ENCODE data around the gene CENPF.
"Not testable (repeated sequence)": the region's sequence is repeated elsewhere in the genome, so short reads cannot be mapped to it uniquely, and the experiment has no call there.

The CENPF gene

DNA sequence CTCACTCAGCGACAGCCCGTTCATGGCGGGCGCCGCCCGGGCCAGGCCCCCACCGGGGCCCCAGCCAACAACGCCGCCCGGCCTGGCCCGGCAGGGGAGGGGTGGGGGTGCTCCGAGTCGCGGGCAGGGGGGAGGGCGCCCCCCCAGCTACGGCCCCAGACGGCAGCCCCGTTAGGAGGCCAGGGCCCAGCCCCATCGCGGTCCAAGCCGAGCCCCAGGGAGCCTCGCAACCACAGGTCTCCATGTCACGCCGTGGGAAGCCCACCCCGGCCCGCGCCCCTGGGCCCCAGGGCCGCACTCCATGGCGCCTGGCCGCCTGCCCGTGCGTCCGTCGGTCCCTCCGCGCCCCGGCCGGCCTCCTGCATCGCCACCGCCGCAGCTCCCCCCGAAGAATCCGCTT, 5.8 kb downstream of the CENPF start:
- not testable (repeated sequence) for DNase-seq (ENCODE audit: low read depth, low spot score); H3K4me3 ChIP-seq (ENCODE audit: low read length)

DNA sequence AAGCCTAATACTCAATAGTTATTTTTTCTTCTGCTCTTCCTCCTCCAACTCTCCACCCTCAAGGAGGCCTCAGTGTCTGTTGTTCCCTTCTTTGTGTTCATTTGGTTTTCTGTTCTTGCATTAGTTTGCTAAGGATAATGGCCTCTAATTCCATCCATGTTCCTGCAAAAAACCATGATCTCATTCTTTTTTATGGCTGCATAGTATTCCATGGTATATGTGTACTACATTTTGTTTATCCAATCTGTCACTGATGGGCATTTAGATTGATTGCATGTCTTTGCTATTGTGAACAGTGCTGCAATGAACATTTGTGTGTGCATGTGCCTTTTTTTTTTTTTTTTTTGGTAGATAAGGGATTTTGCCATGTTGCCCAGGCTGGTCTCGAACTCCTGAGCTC, 6.7 kb downstream of the CENPF start:
- H3K4me3 ChIP-seq (ENCODE audit: low read length): no peak overlapping the region
- DNase-seq (ENCODE audit: low read depth, low spot score): no peak

DNA sequence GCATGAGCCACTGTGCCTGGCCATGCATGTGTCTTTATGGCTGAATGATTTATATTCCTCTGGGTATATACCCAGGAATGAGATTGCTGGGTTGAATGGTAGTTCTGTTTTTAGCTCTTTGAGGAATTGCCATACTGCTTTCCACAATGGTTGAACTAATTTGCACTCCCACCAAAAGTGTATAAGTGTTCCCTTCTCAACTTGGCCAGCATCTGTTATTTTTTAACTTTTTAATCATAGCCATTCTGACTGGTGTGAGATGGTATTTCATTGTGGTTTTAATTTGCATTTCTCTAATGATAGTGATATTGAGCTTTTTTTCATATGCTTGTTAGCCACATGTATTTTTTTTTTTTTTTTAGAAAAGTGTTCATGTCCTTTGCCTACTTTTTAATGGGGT, 7.1 kb downstream of the CENPF start:
- H3K4me3 ChIP-seq (ENCODE audit: low read length); DNase-seq (ENCODE audit: low read depth, low spot score): not testable (repeated sequence)

DNA sequence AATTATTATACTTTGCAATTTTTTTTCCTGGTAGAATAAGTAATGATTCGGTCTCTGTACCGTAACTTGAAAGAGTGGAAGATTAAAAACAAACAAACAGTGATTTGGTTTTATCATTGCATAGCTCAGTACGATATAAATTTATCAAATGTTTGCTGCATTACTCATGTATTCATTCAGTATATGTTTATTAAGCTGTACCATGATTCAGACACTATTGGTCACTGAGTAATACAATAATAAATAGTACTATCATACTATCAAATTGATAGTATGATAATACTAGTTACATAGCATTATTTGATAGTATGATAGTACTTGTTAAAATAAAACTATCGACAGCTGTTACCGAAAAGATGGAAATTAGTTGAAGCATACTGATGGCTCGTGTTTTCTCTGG, 12.1 kb downstream of the CENPF start:
- no peak for DNase-seq (ENCODE audit: low read depth, low spot score)
- H3K4me3 ChIP-seq (ENCODE audit: low read length): no peak overlapping the region

DNA sequence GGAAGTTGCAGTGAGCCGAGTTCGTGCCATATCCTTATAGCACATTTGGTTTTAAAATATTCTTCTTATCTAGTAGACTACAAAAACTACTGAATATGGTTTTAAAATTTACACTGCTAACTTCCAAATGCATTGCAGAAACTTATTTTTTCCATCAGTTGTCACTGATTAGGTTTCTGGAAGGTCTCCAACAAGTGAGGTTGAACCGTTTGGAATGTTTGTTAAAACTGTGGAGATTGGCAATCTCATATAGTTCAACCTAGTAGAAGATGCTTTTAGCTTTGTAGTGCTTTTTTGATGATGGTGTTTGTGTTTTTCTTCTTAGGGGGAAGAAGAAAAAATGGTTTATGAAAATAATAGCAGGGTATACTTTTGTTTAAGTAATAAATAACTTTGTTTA, 12.9 kb downstream of the CENPF start:
- no peak for DNase-seq (ENCODE audit: low read depth, low spot score)
- no peak overlapping the region for H3K4me3 ChIP-seq (ENCODE audit: low read length)

DNA sequence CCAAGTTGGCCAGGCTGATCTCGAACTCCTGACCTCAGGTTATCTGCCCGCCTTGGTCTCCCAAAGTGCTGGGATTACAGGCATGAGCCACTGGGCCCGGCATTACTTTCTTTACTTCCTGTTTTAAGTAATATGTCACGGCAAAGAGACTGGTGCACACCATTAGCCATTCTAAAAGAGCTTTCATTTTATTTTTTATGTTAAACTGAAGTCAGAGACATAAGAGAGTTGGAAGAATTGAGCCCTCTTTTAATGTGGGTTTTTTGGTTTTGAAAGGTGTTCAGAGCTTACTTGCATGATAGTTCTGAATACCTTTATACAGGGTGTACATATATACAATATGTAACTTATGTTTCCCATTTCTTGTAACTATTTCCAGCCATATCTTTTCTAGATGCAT, 14.3 kb downstream of the CENPF start:
- no peak overlapping the region for H3K4me3 ChIP-seq (ENCODE audit: low read length)
- peak; percentile 72 for DNase-seq (ENCODE audit: low read depth, low spot score)

DNA sequence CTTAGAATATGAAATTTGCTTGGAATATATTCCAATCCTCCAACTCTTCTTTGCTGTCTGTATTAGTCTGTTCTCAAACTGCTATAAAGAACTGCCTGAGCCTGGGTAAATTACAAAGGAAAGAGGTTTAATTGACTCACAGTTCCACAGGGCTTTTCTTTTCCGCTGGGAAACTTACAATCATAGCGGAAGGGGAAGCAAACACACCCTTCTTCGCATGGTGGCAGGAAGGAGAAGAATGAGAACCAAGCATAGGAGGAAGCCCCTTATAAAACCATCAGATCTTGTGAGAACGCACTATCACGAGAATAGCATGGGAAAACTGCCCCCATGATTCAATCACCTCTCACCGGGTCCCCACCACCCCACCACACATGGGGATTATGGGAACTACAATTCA, 14.8 kb downstream of the CENPF start:
- no peak overlapping the region for H3K4me3 ChIP-seq (ENCODE audit: low read length)
- DNase-seq (ENCODE audit: low read depth, low spot score): no peak

DNA sequence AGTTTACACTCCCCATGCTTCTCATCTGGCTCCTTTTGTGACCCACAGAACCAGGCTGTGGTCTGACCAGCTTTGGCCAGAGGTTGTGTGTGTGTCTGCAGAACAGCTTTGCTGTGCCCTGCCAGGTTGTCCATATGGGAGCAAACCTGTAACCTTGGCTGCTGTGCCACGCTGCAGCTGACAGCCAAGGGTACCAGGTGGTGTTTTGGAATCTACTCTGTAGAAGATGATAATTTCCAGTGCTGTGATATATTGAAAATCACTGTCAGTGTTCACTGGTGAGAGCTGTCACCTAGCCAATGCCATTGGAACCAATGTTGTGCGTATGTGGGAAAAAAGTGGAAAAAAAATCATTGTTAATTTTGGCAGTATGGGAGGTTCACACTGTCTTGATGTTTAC, 18.2 kb downstream of the CENPF start:
- no peak overlapping the region for H3K4me3 ChIP-seq (ENCODE audit: low read length)
- DNase-seq (ENCODE audit: low read depth, low spot score): no peak

DNA sequence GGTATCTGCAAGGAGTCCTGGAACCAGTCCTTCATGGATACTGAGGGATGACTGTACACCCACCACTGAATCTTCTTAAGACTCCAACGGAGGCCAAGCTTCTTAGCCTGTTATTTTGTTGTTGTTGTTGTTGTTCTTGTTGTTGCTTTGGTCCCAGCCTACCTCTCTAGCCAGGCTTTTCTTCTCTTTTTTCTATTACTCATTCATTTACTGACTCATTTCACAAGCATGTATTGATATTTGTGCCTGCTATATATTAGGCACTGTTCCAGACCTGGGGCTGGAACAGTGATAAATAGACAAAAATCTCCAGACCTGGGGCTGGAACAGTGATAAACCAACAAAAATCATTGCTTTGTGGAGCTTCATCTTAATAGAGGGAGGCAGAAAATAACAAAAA, 20.4 kb downstream of the CENPF start:
- DNase-seq (ENCODE audit: low read depth, low spot score): no peak
- H3K4me3 ChIP-seq (ENCODE audit: low read length): no peak overlapping the region

DNA sequence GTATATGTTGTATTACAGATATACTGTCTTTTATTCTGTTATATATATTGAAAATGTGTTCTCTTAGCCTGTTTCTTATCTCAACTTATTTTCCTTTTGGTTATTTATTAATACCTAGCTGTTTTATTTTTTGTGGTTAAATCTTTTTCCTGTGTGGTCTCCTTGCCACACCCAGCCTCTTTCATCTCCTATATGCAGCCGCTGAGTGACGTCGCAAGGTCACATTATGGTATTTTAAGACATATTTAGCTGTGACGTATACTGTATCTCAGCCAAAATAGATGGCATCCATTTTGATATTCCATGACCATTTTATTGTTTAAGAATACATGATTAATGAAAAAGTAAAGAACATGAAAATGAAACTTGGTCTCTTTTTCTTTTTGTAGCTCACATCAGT, 29.1 kb downstream of the CENPF start:
- peak; percentile 65 for DNase-seq (ENCODE audit: low read depth, low spot score)
- H3K4me3 ChIP-seq (ENCODE audit: low read length): no peak overlapping the region

DNA sequence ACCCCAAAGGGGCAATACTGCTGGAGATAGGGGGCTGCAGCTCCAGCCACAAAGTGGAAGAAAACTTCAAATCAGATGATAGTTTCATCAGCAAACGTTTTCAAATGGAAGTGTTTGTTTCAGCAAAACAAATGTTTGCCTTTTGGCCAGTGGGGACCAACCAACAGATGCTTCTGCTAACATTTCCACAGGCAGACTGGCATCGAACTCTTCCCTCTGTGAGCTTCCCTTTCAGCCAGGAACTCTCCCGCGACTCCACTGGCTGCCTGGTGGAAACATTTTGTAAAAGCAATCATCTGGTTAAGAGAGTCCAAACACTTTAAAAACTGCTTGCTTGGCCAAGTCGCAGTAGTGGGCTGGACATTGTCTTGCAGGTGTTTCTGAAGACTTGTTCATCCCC, 30.7 kb downstream of the CENPF start:
- no peak overlapping the region for H3K4me3 ChIP-seq (ENCODE audit: low read length)
- no peak for DNase-seq (ENCODE audit: low read depth, low spot score)

DNA sequence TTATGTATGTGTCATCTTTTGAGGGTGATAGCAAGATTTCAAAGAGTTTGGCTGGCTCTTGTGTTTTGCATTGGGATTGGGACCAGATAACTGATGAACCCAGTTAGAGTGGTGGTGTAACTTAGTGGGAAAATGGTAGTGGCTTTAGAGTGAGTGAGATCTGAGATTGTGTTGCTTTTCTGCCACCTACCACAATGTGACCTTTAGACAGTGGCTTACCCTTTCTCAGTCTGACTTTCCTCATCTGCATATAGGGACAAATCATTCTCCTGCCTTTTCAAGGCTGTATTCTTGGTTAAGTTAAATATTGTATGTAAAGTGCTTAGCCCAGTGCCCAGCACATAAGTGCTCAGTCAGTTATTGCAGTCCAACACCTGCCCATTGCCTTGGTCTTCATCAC, 31.3 kb downstream of the CENPF start:
- no peak overlapping the region for H3K4me3 ChIP-seq (ENCODE audit: low read length)
- DNase-seq (ENCODE audit: low read depth, low spot score): no peak

DNA sequence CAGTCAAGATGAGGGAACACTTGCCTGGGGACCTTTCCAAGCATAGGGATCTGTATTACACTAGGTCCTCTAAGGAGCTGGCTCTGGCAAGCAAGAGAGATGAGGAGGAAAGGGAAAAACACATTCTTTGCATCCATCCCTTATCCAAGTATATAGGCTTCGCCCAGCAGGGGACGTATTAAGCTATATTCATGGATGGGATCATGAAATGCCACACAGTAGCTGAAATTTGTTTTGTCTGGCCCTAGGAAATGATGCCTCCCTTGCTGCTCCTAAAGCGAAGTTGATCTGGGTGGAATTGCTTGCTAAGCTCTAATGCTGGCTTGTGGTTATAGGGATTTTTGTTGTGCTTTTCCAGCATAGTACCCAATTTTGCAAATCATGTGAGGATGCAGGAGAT, 32.1 kb downstream of the CENPF start:
- H3K4me3 ChIP-seq (ENCODE audit: low read length): no peak overlapping the region
- DNase-seq (ENCODE audit: low read depth, low spot score): no peak

DNA sequence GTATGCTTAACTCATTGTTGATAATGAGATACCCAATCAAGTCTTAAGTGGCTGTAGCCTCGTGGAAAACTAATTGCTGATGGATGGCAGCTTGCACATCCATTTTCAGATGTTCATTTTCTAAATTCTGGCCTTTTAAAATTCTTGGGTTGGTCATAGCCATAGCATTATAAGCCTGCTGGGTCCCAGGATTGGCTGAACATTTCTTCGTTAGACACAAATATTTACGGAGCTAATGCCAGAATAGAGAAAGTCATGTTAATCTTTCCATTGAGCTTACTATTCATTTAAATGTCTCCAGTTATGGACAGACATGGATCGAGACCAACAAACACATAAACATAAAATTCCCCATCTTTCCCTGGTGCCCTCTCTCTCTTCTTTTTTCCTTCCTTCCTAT, 32.5 kb downstream of the CENPF start:
- DNase-seq (ENCODE audit: low read depth, low spot score): no peak
- no peak overlapping the region for H3K4me3 ChIP-seq (ENCODE audit: low read length)

DNA sequence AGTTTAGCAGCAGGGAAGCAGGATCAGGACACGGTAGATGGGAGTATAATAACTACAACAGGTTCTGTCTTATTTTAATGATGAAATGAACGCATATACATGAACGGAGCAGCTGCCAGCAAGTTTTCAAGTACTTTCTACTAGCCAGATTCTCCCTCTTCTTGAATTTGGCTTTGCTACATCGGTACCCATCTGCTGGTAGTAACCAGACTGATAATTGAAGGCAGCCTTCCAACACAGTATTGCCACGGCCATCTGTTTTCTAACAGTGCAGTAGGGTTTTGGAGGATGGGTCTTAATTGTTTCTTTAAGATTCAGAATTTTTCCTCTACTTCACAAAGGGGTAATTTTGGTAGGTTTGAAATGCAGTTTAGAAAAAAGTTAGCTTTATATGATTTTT, 33.4 kb downstream of the CENPF start:
- no peak overlapping the region for H3K4me3 ChIP-seq (ENCODE audit: low read length)
- no peak for DNase-seq (ENCODE audit: low read depth, low spot score)

DNA sequence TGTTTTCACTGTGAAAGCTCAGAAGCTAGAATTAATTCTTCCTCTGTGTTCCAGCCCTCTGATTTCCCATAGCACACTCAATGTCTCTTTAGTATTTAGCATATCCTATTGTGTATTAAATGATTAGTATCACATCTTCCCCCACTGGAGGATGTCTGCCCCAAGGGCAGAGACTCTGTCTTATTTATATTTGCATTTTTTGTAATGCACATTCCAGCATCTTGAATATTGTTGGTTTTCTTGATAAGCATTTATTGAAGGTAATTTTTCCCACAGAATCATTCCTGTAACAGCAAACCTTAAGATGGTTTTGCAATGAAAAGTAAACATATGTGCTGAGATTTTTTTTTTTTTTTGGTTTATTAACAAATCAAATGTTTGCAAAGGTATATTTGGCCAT, 34.1 kb downstream of the CENPF start:
- no peak for DNase-seq (ENCODE audit: low read depth, low spot score)
- H3K4me3 ChIP-seq (ENCODE audit: low read length): no peak overlapping the region

DNA sequence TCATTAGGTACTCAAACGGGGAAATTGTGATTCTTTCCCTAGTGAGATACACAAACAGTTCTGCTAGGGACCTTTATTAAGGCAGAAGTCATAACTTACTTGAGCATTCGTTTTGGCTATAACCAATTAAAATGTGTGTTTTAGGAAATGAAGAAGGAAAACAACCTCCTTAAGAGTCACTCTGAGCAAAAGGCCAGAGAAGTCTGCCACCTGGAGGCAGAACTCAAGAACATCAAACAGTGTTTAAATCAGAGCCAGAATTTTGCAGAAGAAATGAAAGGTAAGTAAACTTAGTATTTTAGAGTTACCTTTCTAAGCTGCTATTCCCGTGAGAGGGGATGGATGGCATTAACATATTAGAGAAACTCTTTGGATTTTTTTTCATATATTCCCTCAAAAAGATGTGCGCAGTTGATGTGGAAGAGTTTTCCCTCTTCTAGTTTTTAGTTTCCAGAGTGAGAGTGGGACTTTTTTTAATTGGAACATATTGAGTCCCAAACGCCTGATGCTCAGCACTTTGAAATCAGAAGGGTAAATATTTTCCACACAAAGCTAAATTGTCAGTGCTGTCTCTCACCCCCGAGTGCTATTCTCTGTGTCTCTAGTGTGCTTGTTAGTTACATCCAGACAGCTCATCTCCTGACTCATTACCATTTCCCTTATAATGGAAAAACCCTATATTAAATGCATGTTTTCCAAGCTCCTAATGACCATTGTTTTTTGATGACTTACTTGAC, 34.9 kb downstream of the CENPF start:
- H3K4me3 ChIP-seq (ENCODE audit: low read length): no peak overlapping the region
- peak; percentile 37 for DNase-seq (ENCODE audit: low read depth, low spot score)

DNA sequence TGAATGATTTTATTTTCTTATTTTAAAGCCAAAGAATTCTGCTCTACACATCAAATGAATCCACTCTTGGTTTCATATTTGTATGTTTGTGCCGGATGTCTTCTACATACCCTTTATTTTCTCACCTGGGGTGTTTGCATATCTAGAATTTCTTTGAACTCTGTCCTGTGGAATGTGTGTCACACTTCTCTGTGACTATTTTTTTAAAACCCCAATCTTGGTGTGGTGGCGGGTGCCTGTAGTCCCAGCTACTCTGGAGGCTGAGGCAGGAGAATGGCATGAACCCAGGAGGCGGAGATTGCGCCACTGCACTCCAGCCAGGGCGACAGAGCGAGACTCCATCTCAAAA, 35.4 kb downstream of the CENPF start:
- no peak overlapping the region for H3K4me3 ChIP-seq (ENCODE audit: low read length)
- no peak for DNase-seq (ENCODE audit: low read depth, low spot score)

DNA sequence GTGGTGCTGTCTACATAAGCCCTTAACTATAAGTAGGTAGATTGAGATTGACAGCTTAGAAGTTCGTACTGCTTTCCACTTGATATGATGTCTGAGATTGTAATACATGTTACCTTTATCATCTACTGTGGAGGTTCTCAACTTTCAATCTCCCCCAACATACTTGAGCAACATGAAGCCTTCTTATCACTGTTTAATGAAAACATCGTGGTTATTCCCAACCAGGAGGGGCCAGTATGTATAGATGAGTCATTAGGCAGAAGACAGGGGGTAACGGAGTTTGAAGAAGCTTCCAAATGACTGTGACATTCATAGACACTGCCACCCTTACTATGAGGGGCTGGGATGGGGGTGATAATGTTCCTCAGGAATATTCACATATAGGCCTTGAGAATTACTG, 36.0 kb downstream of the CENPF start:
- no peak for DNase-seq (ENCODE audit: low read depth, low spot score)
- no peak overlapping the region for H3K4me3 ChIP-seq (ENCODE audit: low read length)

DNA sequence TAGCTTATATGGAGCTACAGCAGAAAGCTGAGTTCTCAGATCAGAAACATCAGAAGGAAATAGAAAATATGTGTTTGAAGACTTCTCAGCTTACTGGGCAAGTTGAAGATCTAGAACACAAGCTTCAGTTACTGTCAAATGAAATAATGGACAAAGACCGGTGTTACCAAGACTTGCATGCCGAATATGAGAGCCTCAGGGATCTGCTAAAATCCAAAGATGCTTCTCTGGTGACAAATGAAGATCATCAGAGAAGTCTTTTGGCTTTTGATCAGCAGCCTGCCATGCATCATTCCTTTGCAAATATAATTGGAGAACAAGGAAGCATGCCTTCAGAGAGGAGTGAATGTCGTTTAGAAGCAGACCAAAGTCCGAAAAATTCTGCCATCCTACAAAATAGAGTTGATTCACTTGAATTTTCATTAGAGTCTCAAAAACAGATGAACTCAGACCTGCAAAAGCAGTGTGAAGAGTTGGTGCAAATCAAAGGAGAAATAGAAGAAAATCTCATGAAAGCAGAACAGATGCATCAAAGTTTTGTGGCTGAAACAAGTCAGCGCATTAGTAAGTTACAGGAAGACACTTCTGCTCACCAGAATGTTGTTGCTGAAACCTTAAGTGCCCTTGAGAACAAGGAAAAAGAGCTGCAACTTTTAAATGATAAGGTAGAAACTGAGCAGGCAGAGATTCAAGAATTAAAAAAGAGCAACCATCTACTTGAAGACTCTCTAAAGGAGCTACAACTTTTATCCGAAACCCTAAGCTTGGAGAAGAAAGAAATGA, 37.6 kb downstream of the CENPF start:
- peak; percentile 9 for DNase-seq (ENCODE audit: low read depth, low spot score)
- H3K4me3 ChIP-seq (ENCODE audit: low read length): no peak overlapping the region
